GM21825 (cell line): ENCODE results near the gene TLR6.
"Not testable (repeated sequence)": the region's sequence is repeated elsewhere in the genome, so short reads cannot be mapped to it uniquely, and the experiment has no call there.

Source experiments
- ATAC-seq: cut with Tn5 transposase; IDR thresholded peaks from one replicate; pipeline ENCODE4 v1.9.1; 2021; ENCODE audit warnings: mild to moderate bottlenecking, moderate library complexity; ENCODE audit not compliant: unreplicated experiment

Gene TLR6

GRCh38 chr4:38823766-38824165, 32.9 kb downstream of the TLR6 start:
- ATAC-seq = no peak

GRCh38 chr4:38822748-38823303, 33.8 kb downstream of the TLR6 start:
- ATAC-seq = no peak

GRCh38 chr4:38821739-38822138, 34.9 kb downstream of the TLR6 start:
- ATAC-seq = no peak

DNA sequence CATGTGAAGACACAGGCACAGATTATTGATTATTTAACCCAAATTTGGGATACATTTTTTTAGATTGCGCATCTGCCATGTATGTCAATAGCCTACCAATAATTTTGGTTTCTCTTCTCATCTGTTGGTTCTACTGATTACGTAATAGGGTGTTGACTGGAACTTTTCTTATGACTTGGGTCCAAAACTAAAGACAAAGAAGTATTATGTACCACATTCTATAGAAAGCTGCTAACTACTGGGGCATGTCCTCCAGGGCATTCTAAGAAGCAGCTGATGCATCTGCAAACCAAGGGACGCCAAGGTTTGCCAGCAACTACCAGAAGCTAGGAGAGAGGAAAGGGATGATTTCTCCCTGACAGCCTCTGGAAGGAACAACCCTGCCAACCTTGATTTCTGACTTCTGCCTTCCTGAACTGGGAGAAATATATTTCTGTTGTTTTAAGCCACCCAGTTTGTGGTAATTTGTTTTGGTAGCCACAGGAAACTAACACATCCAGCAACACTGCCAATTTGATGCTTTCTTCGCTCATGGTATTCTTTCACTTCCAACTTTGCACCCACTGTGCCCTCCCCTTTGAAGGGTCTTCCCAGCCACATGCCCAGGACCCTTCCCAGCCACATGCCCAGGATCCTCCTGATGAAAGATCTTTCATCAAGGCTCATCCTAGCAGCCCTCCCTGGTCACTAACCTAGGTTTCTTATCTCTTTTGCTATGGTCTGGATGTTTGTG, 36.1 kb downstream of the TLR6 start:
- ATAC-seq = peak; percentile 45

DNA sequence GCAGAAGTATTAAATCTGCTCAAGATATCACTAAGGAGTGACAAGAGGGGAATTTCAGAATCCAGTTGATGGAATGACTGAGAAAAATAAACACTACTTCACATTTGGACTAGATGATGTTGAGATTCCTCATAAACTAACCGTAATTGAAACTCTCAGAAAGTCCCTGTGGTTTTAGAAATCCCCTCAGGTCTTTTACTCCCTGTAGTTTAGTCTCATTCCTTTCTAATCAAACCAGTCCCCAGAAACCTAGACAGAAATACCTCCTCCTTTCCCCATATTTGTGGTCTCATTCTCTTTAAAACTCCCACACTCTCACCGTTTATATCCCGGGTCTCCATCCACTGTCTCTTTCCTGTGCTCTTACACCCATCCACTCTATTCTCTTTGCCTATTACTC, 37.0 kb downstream of the TLR6 start:
- no peak for ATAC-seq

GRCh38 chr4:38818441-38818976, 38.1 kb downstream of the TLR6 start:
- peak; percentile 56 for ATAC-seq

DNA sequence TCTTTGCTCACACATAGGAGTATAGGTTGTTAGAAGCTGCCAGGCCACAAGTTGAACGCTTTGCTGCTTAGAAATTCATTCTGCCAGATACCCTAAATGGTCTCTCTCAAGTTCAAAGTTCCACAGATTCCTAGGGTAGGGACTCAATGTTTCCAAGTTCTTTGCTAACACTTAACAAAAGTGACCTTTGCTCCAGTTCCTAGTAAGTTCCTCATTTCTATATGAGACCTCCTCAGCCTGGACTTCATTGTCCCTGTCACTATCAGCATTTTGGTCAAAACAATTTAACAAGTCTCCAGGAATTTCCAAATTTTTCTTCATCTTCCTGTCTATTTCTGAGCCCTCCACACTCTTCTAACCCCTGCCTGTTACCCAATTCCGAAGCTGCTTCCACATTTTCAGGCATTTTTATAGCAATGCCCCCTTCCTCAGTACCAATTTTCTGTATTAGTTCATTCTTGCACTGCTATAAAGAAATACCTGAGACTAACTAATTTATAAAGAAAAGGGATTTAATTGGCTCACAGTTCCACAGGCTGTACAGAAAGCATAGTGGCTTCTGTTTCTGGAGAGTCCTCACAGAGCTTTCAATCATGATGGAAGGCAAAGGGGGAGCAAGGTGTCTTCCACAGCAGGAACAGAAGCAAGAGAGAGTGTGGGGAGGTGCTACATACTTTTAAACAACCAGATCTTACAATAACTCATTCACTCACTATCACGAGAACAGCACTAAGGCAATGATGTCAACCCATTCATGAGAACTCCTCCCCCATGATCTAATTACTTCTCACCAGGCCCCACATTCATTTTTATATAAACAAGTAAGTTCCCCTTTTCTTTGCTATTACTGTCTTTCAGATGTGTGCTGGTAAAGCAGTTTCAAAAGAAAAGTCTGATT, 40.5 kb downstream of the TLR6 start:
- ATAC-seq = no peak

GRCh38 chr4:38814386-38814785, 42.2 kb downstream of the TLR6 start:
- no peak for ATAC-seq

DNA sequence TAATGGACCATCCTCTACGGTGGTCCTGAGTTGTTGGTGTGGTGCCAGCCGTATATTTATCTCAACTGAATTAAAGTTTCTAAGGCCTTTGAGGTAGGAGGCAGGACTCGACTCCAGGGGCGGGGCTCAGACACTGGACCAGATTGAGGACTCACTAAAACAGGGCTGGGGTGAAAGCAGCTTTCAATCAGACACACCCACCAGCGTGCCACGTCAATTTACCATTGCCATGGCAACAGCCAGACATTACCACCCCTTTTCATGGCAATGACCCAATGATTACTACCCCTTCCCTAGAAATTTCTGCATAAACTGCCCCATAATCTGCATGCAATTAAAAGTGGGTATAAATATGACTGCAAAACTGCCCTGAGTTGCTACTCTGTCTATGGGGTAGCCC, 45.3 kb downstream of the TLR6 start:
- ATAC-seq = no peak

- ATAC-seq = not testable (repeated sequence)
These were observed 49.2 kb downstream of the TLR6 start for GRCh38 chr4:38807462-38807861.

DNA sequence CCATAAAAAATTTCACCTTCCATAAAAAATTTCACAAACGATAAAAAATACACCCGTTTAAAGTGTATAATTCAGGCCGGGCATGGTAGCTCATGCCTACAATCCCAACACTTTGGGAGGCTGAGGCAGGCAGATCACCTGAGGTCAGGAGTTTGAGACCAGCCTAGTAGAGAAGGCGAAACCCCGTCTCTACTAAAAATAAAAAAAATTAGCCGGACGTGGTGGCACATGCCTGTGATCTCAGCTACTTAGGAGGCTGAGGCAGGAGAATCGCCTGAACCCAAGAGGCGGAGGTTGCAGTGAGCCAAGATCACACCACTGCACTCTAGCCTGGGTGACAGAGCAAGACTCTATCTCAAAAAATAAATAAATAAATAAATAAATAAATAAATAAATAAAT, 50.4 kb downstream of the TLR6 start:
- ATAC-seq = not testable (repeated sequence)

DNA sequence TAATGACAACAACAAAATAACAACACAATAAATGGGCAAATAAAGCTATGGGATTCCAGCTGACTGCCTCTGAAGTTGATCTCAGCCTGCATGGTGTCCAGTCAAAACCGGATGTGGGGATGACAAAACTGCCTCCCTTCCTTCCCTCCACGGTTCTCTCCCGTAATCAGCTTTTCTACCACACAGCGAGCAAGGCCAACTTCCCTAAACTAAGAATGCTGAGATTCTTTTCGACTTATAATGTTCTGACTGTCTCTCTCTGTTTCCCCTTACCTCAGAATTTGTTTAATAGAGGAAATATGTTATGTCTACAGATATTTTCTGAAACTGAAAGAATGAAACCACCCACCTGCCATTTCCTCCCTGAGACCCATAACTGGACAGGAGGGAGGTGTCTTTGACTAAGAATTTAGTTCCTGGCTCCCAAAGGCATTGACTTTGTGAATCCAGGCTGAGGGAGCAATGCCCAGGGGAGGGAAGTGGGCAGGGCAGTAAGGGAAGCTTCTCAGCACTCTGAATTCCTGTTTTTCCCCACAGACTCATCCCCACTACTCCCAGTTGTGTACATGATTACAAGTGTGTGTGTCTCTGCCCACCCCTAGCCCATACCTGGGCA, 51.0 kb downstream of the TLR6 start:
- peak; percentile 56 for ATAC-seq

- peak; percentile 26 for ATAC-seq
These were observed 51.8 kb downstream of the TLR6 start, which contains the start of gene TLR1 for GRCh38 chr4:38804654-38805295. Gene TLR1 (minus strand): TSS chr4:38804791. CDS start chr4:38798831, 5,960 bp downstream.

DNA sequence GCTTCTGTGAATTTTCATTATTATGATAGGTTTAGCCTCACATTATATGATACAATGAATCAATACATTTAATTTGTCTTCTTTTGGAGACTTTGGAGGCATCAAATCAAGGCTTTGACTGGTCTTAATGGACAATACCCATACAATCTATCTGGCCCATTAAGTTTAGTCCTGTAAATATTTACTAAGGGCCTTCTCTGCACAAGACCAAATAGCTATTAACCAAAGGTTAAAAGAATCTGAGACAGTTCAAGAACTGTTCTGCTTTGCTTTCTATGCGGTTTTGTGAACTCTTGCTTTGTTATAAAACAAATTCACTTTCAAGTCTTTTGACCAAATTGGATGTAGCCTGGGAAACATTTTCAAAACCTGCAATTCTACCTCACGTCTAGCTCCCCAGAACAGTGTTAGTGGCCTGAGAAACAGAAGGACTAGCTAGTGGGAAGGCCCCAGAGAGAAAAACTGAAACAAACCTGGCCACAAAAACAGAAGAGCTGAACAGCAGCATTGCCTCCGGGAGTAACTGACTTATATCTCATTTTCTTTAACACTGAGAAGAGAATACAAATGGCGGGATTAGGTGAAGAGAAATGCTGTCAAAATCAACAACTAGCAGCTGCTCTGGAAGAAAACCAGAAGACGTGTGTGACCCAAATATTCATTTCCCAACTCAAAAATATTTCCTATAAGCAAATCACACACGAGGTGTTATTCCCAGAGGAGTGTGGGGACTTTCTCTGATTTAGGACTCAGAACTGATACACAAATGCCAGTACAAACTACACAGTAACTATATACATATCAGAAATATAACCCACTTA, 52.6 kb downstream of the TLR6 start:
- peak; percentile 72 for ATAC-seq

GRCh38 chr4:38802561-38803355, 53.9 kb downstream of the TLR6 start:
- no peak for ATAC-seq

DNA sequence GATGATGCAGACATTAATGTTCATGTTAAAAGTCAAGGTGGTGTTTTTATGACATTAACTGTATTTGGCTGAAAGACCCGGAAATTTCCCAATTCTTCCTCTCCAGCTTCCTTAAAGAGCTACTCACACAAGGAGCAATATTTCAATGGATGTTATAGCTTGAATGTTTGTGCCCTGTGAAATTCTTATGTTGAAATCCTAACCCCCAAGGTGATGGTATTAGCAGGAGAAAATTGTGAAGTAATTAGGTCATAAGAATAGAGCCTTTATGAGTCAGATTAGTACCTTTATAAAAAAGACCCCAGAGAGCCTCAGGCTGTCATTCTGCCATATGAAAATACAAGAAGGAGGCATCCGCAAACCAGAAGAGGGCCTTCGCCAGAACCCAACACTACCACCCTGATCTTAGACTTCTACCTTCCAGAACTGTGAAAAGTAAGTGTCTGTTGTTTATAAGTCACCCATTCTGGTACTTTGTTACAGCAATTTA, 55.6 kb downstream of the TLR6 start:
- ATAC-seq = no peak

GRCh38 chr4:38800366-38800765, 56.3 kb downstream of the TLR6 start:
- no peak for ATAC-seq

DNA sequence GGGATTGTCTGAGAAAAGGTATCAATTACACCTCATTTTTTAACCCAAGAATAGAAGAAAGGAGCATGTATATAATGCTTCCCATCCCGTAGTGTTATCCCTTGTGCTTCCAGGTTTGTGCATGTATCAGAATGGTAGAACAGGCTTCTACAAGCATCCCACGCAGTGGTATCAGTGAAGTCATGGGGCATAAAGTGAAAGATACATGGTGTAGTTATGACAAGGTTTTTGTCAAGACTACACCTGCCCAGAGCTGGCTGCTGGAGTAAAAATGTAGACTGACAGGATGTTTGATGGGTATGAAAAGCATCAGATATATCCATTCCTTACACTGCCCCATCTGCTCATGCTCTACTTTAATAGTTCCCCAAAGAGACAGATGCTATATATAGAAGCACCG, 61.5 kb downstream of the TLR6 start:
- no peak for ATAC-seq

DNA sequence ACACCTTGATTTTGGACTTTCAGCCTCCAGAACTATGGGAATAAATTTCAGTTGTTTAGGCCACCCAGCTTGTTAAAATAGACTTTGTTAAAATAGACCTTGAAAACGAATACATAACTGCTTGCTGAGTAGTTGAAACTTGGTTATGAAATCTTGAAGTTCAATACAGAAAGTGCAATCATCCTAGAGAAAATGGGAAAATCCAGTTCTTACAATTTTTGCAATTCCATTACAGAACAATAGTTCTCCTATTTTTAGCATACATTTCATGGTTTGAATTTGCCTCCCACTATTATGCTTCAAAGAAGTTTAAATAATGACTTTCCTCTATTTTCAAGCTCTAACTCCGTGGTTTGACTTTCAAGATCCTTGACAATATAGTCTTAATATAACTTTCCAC, 62.6 kb downstream of the TLR6 start:
- ATAC-seq = no peak
